GM21619 (cell line): ENCODE measurements around the gene RILP.
A peak's percentile ranks its signal among the peaks of the same experiment; 100 is the strongest.

ENCODE experiments used
- ATAC-seq: cut with Tn5 transposase; IDR thresholded peaks from one replicate; pipeline ENCODE4 v1.9.1; 2021; ENCODE audit not compliant: unreplicated experiment

RILP gene

GRCh38 chr17:1629504-1630310, 20.0 kb downstream of the RILP start:
- ATAC-seq = no peak

- ATAC-seq = peak; percentile 48
These were observed 20.7 kb downstream of the RILP start for GRCh38 chr17:1628856-1629503.

GRCh38 chr17:1627982-1628855, 21.4 kb downstream of the RILP start, which contains the start of gene SLC43A2:
SLC43A2 (minus strand) TSS chr17:1628834; CDS start chr17:1627874, 960 bp downstream.
- ATAC-seq = peak; percentile 57

DNA sequence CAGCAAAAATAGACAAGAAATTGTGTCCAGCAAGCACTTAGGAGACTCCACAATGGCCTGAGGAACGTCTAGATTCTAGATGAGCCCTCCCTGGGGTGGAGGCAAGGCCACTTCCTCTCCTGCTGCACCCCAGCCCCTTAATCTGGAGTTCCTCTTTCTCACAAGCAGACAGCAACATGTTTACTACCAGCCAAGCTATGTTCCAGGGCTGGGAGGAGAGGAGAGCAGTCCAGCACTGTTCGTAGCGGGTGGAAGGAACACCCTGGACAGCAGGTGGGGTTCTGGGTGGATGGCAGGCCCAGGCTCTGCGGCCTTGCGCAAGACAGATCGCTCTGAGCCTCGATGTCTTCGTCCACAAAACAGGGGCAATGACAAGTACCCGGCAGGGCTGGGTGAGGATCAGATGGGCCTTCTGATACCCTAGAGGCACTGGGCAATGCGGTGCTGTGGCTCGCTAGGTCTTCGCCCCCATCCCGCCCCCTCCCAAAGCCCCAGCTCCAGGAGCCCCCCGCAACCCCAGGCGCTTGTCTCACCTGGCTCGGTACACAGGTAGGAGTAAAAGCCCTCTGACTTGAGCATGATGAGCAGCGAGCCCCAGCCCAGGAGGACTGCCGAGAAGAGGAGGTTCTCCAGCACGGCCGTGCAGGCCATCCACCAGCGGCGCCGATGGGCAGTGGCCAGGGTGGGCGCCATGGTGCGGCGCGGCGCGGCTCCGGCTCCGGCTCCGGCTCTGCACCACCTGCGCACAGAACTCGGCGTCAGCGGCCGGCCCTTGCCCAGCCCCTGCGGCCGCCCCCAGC, 22.3 kb downstream of the RILP start:
- ATAC-seq = peak; percentile 5

GRCh38 chr17:1626333-1626732, 23.3 kb downstream of the RILP start:
- no peak for ATAC-seq

GRCh38 chr17:1625581-1625980, 24.1 kb downstream of the RILP start:
- no peak for ATAC-seq

GRCh38 chr17:1625053-1625452, 24.6 kb downstream of the RILP start:
- ATAC-seq = no peak

- ATAC-seq = no peak
These were observed 25.0 kb downstream of the RILP start for GRCh38 chr17:1624650-1625049.

- ATAC-seq = no peak
These were observed 26.5 kb downstream of the RILP start for GRCh38 chr17:1623057-1623630.

GRCh38 chr17:1621273-1621954, 28.3 kb downstream of the RILP start:
- ATAC-seq = no peak

DNA sequence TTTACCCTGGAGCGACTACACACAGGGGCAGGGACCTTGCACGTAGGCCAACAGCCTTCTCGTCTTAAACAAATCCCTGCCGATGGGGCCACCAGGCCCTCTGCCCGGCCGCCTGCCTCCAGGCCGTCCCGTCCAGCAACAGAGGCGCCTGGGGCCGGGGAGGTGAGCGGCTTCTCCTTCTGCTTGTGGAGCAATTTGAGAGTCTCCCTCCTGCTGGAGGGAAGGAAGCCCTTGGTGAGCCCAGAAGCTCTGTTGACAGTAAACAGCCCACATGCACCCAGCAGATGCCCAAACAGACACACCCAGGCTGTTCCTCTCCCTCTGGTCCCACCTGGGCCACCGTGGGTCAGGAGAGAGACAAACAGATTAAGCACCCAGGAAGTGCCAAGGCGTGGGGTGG, 29.2 kb downstream of the RILP start:
- no peak for ATAC-seq

DNA sequence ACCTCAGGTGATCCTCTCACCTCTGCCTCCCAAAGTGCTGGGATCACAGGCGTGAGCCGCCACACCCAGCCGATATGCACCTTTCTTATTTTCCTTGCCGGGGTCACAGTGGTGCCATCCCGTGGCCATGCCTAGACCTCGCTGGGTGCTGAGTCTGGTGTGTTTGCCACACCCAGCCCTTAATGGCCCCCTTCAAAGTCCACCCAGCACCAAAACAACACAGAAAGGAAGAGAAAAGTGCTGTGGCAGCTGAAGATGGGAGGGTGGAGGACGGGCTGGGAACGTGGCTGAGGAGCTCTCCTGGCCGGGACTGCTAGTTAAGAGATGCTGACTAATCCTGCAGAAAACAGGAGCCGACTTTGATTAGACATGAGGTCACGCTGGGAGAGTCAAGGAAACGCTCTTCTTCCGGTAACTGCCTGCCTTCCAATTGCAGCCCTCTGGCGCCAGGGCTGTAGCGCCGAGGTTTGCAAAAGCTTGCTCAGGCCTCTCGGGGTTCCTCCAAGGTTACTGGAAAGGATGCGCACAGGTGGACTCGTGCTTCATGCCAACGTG, 32.0 kb downstream of the RILP start:
- ATAC-seq = no peak

GRCh38 chr17:1616101-1616500, 33.6 kb downstream of the RILP start:
- ATAC-seq = no peak

- ATAC-seq = no peak
These were observed 37.3 kb downstream of the RILP start for GRCh38 chr17:1612400-1612799.

DNA sequence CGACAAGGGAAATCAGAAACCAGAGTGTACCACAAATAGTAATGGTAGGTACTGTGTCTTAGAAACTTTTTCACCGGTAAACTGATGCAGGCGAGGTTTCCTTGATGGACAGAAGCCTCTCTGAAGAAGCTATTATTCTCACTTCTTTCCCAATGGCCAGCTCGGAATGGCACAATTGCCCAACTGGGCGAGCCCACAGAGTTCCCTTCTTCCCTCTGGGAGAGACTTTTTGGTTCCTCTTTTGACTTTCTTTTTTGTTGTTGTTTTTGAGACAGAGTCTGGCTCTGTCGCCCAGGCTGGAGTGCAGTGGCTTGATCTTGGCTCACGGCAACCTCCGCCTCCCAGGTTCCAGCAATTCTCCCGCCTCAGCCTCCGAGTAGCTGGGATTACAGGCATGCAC, 38.0 kb downstream of the RILP start:
- ATAC-seq = no peak

GRCh38 chr17:1608676-1609075, 41.0 kb downstream of the RILP start:
- no peak for ATAC-seq

DNA sequence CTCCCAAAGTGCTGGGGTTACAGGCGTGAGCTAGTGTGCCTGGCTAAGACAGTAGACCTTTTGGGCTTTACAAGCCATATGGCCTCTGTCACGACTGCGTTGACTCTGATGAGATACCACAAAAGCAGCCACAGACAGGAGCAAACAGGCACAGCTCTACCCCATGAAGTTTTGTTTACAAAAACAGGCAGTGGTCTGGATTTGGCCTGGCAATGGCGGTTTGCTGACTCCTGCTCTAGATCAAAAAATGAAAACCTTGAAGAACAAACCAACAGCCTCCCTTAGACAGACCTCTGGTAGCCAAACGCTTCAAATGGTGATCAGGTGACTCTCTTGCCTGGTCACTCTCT, 41.7 kb downstream of the RILP start:
- no peak for ATAC-seq

GRCh38 chr17:1606352-1606985, 43.2 kb downstream of the RILP start:
- no peak for ATAC-seq

- no peak for ATAC-seq
These were observed 43.9 kb downstream of the RILP start for GRCh38 chr17:1605681-1606351.
